Left ventricle myocardium inferior (tissue), 1 donor: ENCODE results near the gene CRADD. TPM values are rescaled to one million over a fixed set of nuclear protein-coding genes. Genes with fewer than 3 reads are reported as not detected.

Experiments used
- DNase-seq: peaks from one replicate; pipeline ENCODE4 v3.0.0-alpha.2; 2020
- H3K27ac ChIP-seq: fragments of 200-600 bp; replicated peaks from 2 replicates; pipeline ENCODE4 v1.8.0; 2021
- H3K27me3 ChIP-seq: fragments of 200-600 bp; 2 replicates; pipeline ENCODE4 v1.8.0; 2021; ENCODE audit warnings: low read depth
- H3K36me3 ChIP-seq: fragments of 200-600 bp; 2 replicates; pipeline ENCODE4 v1.8.0; 2021
- H3K4me1 ChIP-seq: fragments of 200-600 bp; 2 replicates; pipeline ENCODE4 v1.8.0; 2021
- H3K4me3 ChIP-seq: fragments of 200-600 bp; 2 replicates; pipeline ENCODE4 v1.8.0; 2021; ENCODE audit warnings: mild to moderate bottlenecking, moderate library complexity
- H3K9me3 ChIP-seq: fragments of 200-600 bp; replicated peaks from 2 replicates; pipeline ENCODE4 v1.8.0; 2021
- intact Hi-C: fragments of 100-400 bp; cut with micrococcal nuclease; formaldehyde crosslinking; loops from one replicate; pipeline ENCODE4 v1.11.0; 2022
- total RNA-seq: library from RNA; stranded (reverse); fragmentation: NEBNext Ultra II Directional; extraction: Animal tissue kit (Norgen Biotek cat#: 25700); gene quantifications from one replicate; pipeline ENCODE4 v1.2.1, GENCODE V29; 2021
- TF ChIP-seq, protein P1 (sequence below): fragments of 200-600 bp; IDR thresholded peaks from 2 replicates; pipeline ENCODE4 v1.8.0; 2021; ENCODE audit warnings: antibody characterized with exemption, mild to moderate bottlenecking, borderline replicate concordance
- donor health status: DM: no; HTN: yes; CAD: no; lungs with severe emphysema.

CRADD gene
- total RNA-seq, 1 donor from 2014 or later = 46.4 TPM

DNA sequence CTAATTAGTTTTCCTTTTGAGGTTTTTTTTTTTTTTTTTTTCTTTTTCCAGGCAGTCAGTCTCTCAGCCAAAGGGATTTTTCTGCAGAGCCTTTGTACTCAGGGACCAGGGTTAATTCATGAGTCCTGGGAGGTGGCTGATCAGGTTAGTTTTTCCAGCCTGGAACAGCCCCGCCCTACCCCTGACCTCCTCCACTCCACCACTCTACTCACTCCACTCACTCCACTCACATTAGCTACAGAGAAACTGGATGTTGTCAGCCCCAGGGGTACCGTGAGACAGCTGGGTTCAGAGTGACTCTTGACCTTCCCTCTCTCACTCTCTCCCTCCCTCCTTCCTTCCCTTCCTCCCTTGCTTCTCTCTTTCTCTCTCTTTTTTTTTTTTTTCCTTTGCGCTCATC is 161.0 kb downstream of the CRADD start:
- peak overlapping the region; percentile 46 for H3K27ac ChIP-seq
- no peaks in the 10 kb centered on the region for H3K36me3 ChIP-seq
- H3K4me1 ChIP-seq = peaks cover 37% of the 10 kb centered on the region
- no peaks in the 10 kb centered on the region for H3K27me3 ChIP-seq
- H3K4me3 ChIP-seq = no peak overlapping the region
- intact Hi-C loops = no loop called here
- H3K9me3 ChIP-seq = no peaks in the 10 kb centered on the region
- DNase-seq = no peak
- TF ChIP-seq, protein P1, sequence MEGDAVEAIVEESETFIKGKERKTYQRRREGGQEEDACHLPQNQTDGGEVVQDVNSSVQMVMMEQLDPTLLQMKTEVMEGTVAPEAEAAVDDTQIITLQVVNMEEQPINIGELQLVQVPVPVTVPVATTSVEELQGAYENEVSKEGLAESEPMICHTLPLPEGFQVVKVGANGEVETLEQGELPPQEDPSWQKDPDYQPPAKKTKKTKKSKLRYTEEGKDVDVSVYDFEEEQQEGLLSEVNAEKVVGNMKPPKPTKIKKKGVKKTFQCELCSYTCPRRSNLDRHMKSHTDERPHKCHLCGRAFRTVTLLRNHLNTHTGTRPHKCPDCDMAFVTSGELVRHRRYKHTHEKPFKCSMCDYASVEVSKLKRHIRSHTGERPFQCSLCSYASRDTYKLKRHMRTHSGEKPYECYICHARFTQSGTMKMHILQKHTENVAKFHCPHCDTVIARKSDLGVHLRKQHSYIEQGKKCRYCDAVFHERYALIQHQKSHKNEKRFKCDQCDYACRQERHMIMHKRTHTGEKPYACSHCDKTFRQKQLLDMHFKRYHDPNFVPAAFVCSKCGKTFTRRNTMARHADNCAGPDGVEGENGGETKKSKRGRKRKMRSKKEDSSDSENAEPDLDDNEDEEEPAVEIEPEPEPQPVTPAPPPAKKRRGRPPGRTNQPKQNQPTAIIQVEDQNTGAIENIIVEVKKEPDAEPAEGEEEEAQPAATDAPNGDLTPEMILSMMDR = no peak

DNA sequence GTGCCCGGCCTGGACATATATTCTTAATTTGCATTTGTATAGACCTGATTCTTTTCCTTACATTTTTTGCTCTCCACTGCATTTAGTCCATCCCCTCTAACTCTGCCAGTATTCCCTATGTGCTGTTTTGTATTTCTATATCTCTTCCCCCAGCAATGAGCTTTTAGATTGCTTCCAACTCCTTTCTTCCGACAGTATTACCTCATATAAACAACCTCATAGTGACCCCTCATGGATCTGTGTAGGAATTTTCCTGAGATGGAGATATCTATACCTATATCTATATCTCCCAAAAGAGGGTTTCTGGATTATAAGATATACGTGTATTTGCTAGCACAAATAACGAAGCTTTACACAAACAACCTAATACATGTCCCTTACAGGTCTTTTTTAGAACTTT is 161.9 kb downstream of the CRADD start:
- H3K9me3 ChIP-seq = no peaks in the 10 kb centered on the region
- no peak for DNase-seq
- no peaks in the 10 kb centered on the region for H3K27me3 ChIP-seq
- H3K27ac ChIP-seq = peak overlapping the region; percentile 46
- H3K36me3 ChIP-seq = no peaks in the 10 kb centered on the region
- H3K4me1 ChIP-seq = peaks cover 39% of the 10 kb centered on the region
- intact Hi-C loops = no loop called here
- TF ChIP-seq, protein P1 = no peak
- H3K4me3 ChIP-seq = no peak overlapping the region

DNA sequence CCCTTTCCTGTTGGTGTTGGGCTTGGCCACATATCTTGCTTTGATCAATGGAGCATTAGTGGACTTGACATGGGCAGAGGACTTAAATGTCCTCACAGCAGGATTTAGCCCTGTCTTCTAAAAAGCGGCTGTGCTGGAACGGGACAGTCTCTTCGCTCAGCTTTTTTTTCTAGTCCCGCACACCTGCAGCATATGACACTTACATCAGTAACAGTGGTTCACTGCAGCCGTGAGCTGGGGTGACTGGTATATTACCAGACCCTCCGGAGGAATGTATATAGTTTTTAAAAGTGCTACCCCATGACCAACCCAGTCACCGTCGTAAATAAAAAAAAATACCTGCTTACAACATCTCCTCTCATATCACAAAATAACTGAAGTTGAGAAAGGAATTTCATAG is 164.5 kb downstream of the CRADD start:
- no peak overlapping the region for H3K27ac ChIP-seq
- TF ChIP-seq, protein P1 = no peak
- H3K4me1 ChIP-seq = peaks cover 30% of the 10 kb centered on the region
- H3K36me3 ChIP-seq = no peaks in the 10 kb centered on the region
- intact Hi-C loops = no loop called here
- DNase-seq = no peak
- no peaks in the 10 kb centered on the region for H3K27me3 ChIP-seq
- no peak overlapping the region for H3K4me3 ChIP-seq
- no peaks in the 10 kb centered on the region for H3K9me3 ChIP-seq

DNA sequence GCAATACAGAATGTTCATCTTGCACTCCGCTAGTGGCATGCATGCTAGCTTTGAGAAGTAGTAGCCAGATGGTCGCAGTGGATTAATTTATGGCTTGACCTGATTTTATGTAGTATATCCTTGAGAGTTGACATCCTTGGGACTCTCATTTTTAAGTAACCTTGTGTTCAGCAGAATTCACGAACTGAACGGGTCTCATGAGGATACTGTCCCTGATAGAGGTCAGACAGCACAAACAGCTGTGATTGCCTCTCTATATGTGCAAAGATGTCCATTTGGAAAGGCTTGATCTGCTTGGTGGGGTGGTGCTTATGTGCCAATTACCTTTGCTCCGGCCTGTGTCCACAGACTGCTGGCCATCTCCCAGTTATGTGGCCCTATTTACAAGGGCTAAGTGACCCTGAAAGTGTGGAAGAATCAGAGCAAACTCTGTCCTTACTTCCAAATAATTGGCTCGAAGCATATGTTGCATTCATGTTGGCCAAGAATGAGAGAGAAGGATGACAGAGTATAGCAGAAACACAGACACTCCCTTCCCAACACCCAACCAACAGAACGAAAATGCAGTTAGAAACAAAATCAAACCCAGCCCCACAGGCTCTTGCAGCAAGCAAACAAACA is 167.1 kb downstream of the CRADD start:
- Histone ChIP-seq H3K27me3 (no peaks in the 10 kb centered on the region), H3K9me3 (no peaks in the 10 kb centered on the region), H3K4me1 (peaks cover 20% of the 10 kb centered on the region), H3K36me3 (no peaks in the 10 kb centered on the region), H3K4me3 (no peak overlapping the region), H3K27ac (peak overlapping the region; percentile 24)
- no peak for DNase-seq
- intact Hi-C loops = no loop called here
- TF ChIP-seq, protein P1 = no peak

DNA sequence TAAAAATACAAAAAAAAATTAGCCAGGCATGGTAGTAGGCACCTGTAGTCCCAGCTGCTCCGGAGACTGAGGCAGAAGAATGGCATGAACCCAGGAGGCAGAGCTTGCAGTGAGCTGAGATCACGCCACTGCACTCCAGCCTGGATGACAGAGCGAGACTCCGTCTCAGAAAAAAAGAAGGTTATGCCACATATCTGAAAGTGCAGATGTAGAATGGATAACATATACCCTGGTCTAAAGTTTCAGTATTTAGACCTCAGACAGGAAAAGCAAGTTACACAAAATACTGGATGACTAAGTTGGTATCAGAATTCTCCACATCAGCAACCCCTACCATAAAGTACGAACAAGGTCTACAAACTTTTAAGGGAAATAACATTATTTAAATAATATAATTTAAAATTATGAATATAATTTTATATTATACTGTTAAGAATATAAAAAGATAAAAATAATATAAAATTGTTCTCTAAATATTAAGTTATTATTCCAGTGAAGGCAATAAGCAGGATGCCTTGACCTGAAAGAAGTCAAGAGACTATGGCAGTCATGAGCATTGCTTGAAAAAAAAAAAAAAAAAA is 169.9 kb downstream of the CRADD start:
- H3K9me3 ChIP-seq = no peaks in the 10 kb centered on the region
- H3K27me3 ChIP-seq = no peaks in the 10 kb centered on the region
- no peak overlapping the region for H3K27ac ChIP-seq
- intact Hi-C loops = no loop called here
- TF ChIP-seq, protein P1 = no peak
- no peak overlapping the region for H3K4me3 ChIP-seq
- peaks cover 5% of the 10 kb centered on the region for H3K36me3 ChIP-seq
- no peak for DNase-seq
- H3K4me1 ChIP-seq = peaks cover 23% of the 10 kb centered on the region
